ENCODE measurements around the gene UBE2Q2.
"Not testable (repeated sequence)": the region's sequence is repeated elsewhere in the genome, so short reads cannot be mapped to it uniquely, and the experiment has no call there.

UBE2Q2 gene

DNA sequence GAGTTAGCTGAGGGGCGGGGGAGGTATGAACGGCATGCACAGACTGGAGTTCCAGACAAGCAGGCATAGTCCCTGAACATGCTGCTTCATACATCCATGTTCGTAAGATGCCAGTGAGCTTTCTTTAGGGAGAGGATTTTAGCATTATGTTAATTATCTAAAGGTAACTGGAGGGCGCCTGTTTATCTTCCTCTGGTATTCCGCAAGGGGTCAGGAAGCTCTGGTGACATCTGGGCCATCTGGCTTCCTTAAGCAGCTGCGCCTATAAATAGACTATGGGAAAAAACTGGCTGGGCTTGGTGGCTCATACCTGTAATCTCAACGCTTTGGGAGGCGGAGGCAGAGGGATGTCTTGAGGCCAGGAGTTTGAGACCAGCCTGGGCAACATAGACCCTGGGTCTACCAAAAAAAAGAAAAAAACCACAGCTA is 58.9 kb downstream of the UBE2Q2 start:
- TF ChIP-seq, protein P1, sequence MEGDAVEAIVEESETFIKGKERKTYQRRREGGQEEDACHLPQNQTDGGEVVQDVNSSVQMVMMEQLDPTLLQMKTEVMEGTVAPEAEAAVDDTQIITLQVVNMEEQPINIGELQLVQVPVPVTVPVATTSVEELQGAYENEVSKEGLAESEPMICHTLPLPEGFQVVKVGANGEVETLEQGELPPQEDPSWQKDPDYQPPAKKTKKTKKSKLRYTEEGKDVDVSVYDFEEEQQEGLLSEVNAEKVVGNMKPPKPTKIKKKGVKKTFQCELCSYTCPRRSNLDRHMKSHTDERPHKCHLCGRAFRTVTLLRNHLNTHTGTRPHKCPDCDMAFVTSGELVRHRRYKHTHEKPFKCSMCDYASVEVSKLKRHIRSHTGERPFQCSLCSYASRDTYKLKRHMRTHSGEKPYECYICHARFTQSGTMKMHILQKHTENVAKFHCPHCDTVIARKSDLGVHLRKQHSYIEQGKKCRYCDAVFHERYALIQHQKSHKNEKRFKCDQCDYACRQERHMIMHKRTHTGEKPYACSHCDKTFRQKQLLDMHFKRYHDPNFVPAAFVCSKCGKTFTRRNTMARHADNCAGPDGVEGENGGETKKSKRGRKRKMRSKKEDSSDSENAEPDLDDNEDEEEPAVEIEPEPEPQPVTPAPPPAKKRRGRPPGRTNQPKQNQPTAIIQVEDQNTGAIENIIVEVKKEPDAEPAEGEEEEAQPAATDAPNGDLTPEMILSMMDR (IDR thresholded peaks at IDR 0.05; ENCODE audit: extremely low read depth, missing control alignments), result no peak
- DNase-seq (ENCODE audit: low spot score), result no peak

DNA sequence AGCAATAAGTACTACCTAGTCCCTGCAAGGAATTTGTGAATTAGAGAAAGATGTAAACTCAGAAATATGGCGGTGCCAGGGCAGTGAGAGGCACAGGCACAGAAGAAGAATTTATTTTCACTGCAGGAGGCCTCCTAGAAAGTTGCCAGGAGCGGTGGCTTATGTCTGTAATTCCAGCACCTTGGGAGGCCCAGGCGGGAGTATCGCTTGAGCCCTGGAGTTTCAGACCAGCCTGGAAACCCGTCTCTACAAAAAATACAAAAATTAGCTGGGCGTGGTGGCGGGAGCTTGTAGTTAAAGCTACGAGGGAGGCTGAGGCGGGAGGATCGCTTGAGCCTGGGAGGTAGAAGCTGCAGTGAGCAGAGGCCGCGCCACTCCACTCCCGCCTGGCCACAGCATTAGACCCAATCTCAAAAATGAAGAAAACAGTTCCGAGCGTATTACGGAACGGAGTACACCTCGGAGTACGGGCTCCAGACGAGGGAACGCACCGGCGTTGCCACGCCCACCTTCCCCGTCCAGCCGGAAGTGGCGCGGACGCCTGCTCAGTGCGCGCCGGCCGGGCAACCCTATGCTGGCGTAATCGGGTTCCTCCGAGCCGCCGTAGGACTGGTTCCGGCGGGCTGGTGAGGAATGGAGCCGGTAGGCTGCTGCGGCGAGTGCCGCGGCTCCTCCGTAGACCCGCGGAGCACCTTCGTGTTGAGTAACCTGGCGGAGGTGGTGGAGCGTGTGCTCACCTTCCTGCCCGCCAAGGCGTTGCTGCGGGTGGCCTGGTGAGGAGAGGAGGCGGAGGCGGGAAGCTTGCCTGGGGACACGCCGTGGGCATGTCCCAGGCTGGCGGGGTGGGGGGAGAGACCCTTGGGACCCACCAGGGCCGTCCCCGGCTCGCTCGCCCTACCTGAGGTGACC is 60.3 kb downstream of the UBE2Q2 start, which contains the start of gene FBXO22:
Gene FBXO22, plus strand, starts transcription at position 548 of the 909 bp plus-strand sequence. Its CDS starts 86 bp downstream, at position 634.
- TF ChIP-seq, protein P1 (IDR thresholded peaks at IDR 0.05; ENCODE audit: extremely low read depth, missing control alignments), result no peak
- peak; percentile 86 for DNase-seq (ENCODE audit: low spot score)

DNA sequence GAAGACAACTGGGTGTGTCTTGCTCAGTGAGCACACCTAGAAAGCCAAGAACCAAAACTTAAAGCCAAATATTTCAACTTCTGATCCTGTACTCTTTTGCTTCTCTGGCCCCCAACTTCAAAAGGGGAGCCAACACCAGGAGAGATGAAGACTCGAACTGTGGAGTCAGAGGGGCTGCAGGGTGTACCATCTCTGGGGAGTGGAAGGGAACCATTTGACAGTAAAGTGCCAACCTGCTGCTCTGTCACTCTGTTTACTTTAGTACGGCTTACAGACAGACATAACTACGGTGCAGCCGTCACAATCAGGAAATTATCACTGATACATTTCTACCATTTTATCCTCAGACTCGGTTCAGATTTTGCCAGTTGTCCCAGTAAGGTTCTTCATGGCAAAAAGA is 62.0 kb downstream of the UBE2Q2 start:
- DNase-seq (ENCODE audit: low spot score), result no peak

DNA sequence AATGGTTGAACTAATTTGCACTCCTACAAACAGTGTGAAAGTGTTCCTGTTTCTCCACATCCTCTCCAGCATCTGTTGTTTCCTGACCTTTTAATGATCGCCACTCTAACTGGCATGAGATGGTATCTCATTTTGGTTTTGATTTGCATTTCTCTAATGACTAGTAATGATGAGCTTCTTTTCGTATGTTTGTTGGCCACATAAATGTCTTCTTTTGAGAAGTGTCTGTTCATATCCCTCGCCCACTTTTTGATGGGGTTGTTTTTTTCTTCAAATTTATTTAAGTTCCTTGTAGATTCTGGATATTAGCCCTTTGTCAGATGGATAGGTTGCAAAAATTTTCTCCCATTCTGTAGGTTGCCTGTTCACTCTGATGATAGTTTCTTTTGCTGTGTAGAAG is 67.1 kb downstream of the UBE2Q2 start:
- DNase-seq (ENCODE audit: low spot score), result not testable (repeated sequence)

More for the DNA sequence above, 62.0 kb downstream of the UBE2Q2 start:
- TF ChIP-seq, protein P1 (IDR thresholded peaks at IDR 0.05; ENCODE audit: extremely low read depth, missing control alignments), result no peak

DNA sequence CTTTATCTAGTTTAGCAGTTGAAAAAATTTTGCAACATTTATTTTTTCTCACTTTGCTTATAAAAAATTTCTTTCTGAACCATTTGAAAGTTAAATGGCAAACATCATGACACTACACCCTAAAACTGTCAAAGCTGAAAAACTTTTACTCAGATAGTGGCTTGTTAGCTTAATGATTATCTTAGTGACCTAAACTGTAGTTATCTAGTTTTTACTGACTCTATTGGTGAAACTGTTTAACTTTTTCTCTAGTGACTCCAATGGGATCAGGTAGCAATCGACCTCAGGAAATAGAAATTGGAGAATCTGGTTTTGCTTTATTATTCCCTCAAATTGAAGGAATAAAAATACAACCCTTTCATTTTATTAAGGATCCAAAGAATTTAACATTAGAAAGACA is 73.7 kb downstream of the UBE2Q2 start:
- TF ChIP-seq, protein P1 (IDR thresholded peaks at IDR 0.05; ENCODE audit: extremely low read depth, missing control alignments), result no peak
- DNase-seq (ENCODE audit: low spot score), result no peak

DNA sequence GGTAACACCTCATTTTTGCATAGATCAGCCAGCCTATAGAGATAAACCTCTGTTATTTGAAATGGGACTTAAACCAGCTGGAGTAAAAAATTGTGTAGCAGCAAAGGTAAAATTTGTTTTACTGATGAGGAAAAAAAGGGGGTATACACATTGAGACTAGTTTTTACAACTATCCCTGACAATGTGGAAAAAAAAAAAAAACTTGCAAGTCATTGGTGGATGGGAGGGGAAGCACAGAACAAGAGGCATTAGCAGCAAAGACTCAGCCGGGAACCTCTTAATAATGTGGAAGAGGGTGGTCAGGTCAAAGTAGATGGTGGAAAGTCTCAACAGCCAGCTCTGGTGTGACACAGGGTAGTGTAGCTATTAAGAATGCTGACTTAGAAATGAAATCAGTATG is 74.9 kb downstream of the UBE2Q2 start:
- TF ChIP-seq, protein P1 (IDR thresholded peaks at IDR 0.05; ENCODE audit: extremely low read depth, missing control alignments), result no peak
- DNase-seq (ENCODE audit: low spot score), result no peak

DNA sequence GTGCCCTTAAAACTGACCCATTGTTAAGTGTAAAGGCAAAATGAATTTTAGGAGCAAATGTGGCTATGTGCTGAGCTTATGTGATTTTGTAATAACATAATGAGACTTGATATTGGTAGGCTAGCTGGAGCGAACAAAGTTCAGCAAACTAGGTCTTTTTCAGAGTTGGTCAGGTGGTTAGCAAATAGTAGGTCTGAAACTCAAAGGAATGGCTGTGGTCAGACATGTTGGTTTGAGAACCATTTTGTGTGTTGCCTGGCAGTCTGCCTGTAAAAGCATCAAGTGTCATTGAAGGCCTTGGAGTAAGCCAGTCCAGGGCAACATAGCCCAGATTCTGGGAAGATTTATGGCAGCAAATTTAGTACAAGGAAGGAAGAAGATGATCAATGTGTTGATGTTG is 76.8 kb downstream of the UBE2Q2 start:
- DNase-seq (ENCODE audit: low spot score), result no peak
- TF ChIP-seq, protein P1 (IDR thresholded peaks at IDR 0.05; ENCODE audit: extremely low read depth, missing control alignments), result no peak

Data from GM20000 (cell line).